ENCODE data around the gene TRPV6. TPM values are rescaled to one million over a fixed set of nuclear protein-coding genes. Genes with fewer than 3 reads are reported as not detected.

The TRPV6 gene
- total and polyA plus RNA-seq, 2 donors (not counting 1 experiment from before 2014, with no cell fraction given), result not detected

- TF ChIP-seq EZH2 (IDR thresholded peaks at IDR 0.05; ENCODE audit: low read length, missing control alignments), result no peak
- TF ChIP-seq CTCF (conservative IDR thresholded peaks at IDR 0.05 in 1 of 2, IDR thresholded peaks at IDR 0.05 in 1 of 2; ENCODE audit: low read depth in 1 of 2, low read length in 2 of 2), result no peak
- no peak overlapping the region for H3K27ac ChIP-seq (ENCODE audit: insufficient read depth, low read length)
- no peak overlapping the region for H3K4me3 ChIP-seq (replicated peaks in 1 of 4; ENCODE audit: control extremely low read depth in 1 of 4, insufficient read depth in 1 of 4, low read depth in 3 of 4, low read length in 4 of 4)
- H3K4me1 ChIP-seq (ENCODE audit: control insufficient read depth, extremely low read depth, insufficient read depth, low read length), result no peaks in the 10 kb centered on the region
- no peaks in the 10 kb centered on the region for H3K9me3 ChIP-seq (ENCODE audit: control insufficient read depth, insufficient read depth, low read depth, low read length)
- no peaks in the 10 kb centered on the region for H3K27me3 ChIP-seq (ENCODE audit: control insufficient read depth, insufficient read depth, low read length)
- H2AFZ ChIP-seq (ENCODE audit: low read length), result no peak overlapping the region
- H3K9ac ChIP-seq (ENCODE audit: insufficient read depth, low read length), result no peak overlapping the region
- no peak for DNase-seq (ENCODE audit: low read depth in 2 of 2)
- H3K36me3 ChIP-seq (ENCODE audit: control insufficient read depth, insufficient read depth, low read length), result no peaks in the 10 kb centered on the region
- H4K20me1 ChIP-seq (ENCODE audit: control insufficient read depth, extremely low read depth, insufficient read depth, low read length), result no peaks in the 10 kb centered on the region
- H3K79me2 ChIP-seq (ENCODE audit: control insufficient read depth, insufficient read depth, low read length), result no peaks in the 10 kb centered on the region
- no peak overlapping the region for H3K4me2 ChIP-seq (ENCODE audit: extremely low read depth, insufficient read depth, low read length)
Measured at GRCh38 chr7:142904128-142904527, 18.6 kb upstream of the TRPV6 start.

GRCh38 chr7:142901426-142902259 lies 16.1 kb upstream of the TRPV6 start:
- no peak overlapping the region for H3K9ac ChIP-seq (ENCODE audit: insufficient read depth, low read length)
- no peak overlapping the region for H3K27ac ChIP-seq (ENCODE audit: insufficient read depth, low read length)
- H3K4me1 ChIP-seq (ENCODE audit: control insufficient read depth, extremely low read depth, insufficient read depth, low read length), result no peaks in the 10 kb centered on the region
- TF ChIP-seq CTCF (conservative IDR thresholded peaks at IDR 0.05 in 1 of 2, IDR thresholded peaks at IDR 0.05 in 1 of 2; ENCODE audit: low read depth in 1 of 2, low read length in 2 of 2), result no peak
- TF ChIP-seq EZH2 (IDR thresholded peaks at IDR 0.05; ENCODE audit: low read length, missing control alignments), result no peak
- no peaks in the 10 kb centered on the region for H3K9me3 ChIP-seq (ENCODE audit: control insufficient read depth, insufficient read depth, low read depth, low read length)
- H2AFZ ChIP-seq (ENCODE audit: low read length), result no peak overlapping the region
- no peak overlapping the region for H3K4me2 ChIP-seq (ENCODE audit: extremely low read depth, insufficient read depth, low read length)
- H3K79me2 ChIP-seq (ENCODE audit: control insufficient read depth, insufficient read depth, low read length), result no peaks in the 10 kb centered on the region
- H3K36me3 ChIP-seq (ENCODE audit: control insufficient read depth, insufficient read depth, low read length), result no peaks in the 10 kb centered on the region
- H3K27me3 ChIP-seq (ENCODE audit: control insufficient read depth, insufficient read depth, low read length), result no peaks in the 10 kb centered on the region
- no peak overlapping the region for H3K4me3 ChIP-seq (replicated peaks in 1 of 4; ENCODE audit: control extremely low read depth in 1 of 4, insufficient read depth in 1 of 4, low read depth in 3 of 4, low read length in 4 of 4)
- H4K20me1 ChIP-seq (ENCODE audit: control insufficient read depth, extremely low read depth, insufficient read depth, low read length), result no peaks in the 10 kb centered on the region
- DNase-seq (ENCODE audit: low read depth in 2 of 2), result no peak

- H3K9ac ChIP-seq (ENCODE audit: insufficient read depth, low read length), result no peak overlapping the region
- H3K4me2 ChIP-seq (ENCODE audit: extremely low read depth, insufficient read depth, low read length), result no peak overlapping the region
- no peaks in the 10 kb centered on the region for H3K27me3 ChIP-seq (ENCODE audit: control insufficient read depth, insufficient read depth, low read length)
- no peaks in the 10 kb centered on the region for H3K79me2 ChIP-seq (ENCODE audit: control insufficient read depth, insufficient read depth, low read length)
- no peak overlapping the region for H3K27ac ChIP-seq (ENCODE audit: insufficient read depth, low read length)
- H3K36me3 ChIP-seq (ENCODE audit: control insufficient read depth, insufficient read depth, low read length), result no peaks in the 10 kb centered on the region
- DNase-seq (ENCODE audit: low read depth in 2 of 2), result no peak
- no peak overlapping the region for H3K4me3 ChIP-seq (replicated peaks in 1 of 4; ENCODE audit: control extremely low read depth in 1 of 4, insufficient read depth in 1 of 4, low read depth in 3 of 4, low read length in 4 of 4)
- no peak overlapping the region for H2AFZ ChIP-seq (ENCODE audit: low read length)
- H3K9me3 ChIP-seq (ENCODE audit: control insufficient read depth, insufficient read depth, low read depth, low read length), result no peaks in the 10 kb centered on the region
- no peaks in the 10 kb centered on the region for H4K20me1 ChIP-seq (ENCODE audit: control insufficient read depth, extremely low read depth, insufficient read depth, low read length)
- TF ChIP-seq EZH2 (IDR thresholded peaks at IDR 0.05; ENCODE audit: low read length, missing control alignments), result no peak
- TF ChIP-seq CTCF (conservative IDR thresholded peaks at IDR 0.05 in 1 of 2, IDR thresholded peaks at IDR 0.05 in 1 of 2; ENCODE audit: low read depth in 1 of 2, low read length in 2 of 2), result no peak
- H3K4me1 ChIP-seq (ENCODE audit: control insufficient read depth, extremely low read depth, insufficient read depth, low read length), result no peaks in the 10 kb centered on the region
Measured at GRCh38 chr7:142899661-142900060, 14.1 kb upstream of the TRPV6 start.

Data from fibroblast of lung (primary cell).